Activated CD4-positive, alpha-beta T cell treated with anti-CD3 and anti-CD28 coated beads, Interleukin-10, Interleukin-2, amounts not matched to agents 100 ng/mL and 50 ng/mL, durations not matched to agents 16 hours and 8 hours (primary cell): ENCODE measurements around the gene NUP93.
"Not testable (repeated sequence)": the region's sequence is repeated elsewhere in the genome, so short reads cannot be mapped to it uniquely, and the experiment has no call there.

ENCODE experiments used
- DNase-seq: peaks from one replicate; pipeline ENCODE4 v3.0.0-alpha.2; 2020

Gene NUP93

GRCh38 chr16:56876048-56876447 is 146.1 kb downstream of the NUP93 start:
- DNase-seq = no peak

DNA sequence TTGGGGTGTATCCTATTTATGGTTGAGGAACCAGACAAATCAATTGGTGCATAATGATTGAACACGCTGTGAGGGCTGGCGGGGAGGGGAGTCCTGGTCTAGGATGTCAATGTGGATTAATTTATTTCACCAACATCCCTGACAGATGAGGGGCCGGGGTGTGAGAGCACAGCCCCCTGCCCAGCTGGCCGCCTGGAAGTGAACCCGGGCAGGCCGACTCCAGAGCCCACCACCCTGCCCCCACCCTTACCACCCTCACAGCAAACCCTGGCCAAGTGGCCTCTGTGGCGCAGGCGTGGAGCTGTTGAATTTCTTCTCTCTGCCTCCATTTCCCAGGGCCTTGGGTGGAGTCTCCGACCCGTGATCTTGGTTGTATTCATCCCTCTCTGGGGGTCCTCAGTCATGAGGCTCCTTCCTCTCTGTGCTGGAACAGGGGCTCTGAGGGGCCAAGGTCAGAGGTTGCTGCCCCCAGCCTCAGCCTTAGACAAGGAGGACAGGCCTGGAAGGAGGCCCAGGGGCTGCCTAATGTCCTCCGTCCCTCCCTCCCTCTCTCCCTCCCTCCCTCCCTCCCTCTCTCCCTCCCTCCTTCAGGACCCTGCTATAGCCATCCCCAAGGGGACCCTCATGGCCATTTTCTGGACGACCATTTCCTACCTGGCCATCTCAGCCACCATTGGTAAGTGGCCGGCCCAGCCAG is 147.7 kb downstream of the NUP93 start:
- no peak for DNase-seq

DNA sequence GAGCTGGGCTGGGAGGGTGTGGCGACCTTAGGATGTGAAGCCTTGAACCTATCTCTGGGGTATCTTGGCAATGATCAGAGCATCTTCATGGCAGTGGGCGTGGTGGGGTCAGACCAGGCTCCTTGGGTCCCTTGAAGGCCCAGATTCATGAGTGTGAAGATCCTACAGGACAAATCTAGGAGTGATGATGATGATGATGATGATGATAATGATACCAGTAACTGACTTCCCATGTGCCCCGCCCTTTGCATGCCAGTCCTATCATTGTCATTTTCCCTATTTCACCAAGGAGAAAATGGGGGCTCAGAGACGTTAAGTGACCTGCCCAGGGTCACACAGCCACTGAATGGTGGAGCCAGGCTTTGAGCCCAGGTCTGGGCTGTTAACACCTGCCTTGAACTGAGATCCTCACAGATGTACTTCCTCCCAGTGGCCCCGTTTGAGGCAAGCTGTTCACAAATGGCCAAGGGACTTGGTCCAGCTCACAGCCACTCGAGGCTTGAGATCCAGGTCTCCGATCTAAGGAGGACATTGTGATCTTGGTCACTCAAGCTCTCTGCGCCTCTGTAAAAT is 148.4 kb downstream of the NUP93 start:
- no peak for DNase-seq

DNA sequence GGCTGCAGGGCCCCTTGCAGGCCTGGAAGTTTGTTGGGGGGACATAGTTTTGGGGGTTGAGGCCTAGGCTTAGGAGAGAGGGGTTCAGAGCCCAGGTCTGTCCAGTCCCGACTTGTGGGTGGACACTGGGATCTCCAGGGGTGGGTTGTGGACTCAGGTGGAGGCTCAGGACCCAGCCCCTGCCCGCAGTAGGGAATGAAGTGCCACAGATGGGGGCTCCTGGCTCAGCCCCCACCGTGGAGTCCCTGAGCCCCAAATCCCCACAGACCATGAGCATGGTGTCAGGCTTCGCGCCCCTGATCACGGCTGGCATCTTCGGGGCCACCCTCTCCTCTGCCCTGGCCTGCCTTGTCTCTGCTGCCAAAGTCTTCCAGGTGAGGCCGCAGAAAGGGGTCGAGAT is 149.3 kb downstream of the NUP93 start:
- no peak for DNase-seq

GRCh38 chr16:56880176-56880575 is 150.2 kb downstream of the NUP93 start:
- DNase-seq = no peak

GRCh38 chr16:56880685-56881084 is 150.8 kb downstream of the NUP93 start:
- no peak for DNase-seq

DNA sequence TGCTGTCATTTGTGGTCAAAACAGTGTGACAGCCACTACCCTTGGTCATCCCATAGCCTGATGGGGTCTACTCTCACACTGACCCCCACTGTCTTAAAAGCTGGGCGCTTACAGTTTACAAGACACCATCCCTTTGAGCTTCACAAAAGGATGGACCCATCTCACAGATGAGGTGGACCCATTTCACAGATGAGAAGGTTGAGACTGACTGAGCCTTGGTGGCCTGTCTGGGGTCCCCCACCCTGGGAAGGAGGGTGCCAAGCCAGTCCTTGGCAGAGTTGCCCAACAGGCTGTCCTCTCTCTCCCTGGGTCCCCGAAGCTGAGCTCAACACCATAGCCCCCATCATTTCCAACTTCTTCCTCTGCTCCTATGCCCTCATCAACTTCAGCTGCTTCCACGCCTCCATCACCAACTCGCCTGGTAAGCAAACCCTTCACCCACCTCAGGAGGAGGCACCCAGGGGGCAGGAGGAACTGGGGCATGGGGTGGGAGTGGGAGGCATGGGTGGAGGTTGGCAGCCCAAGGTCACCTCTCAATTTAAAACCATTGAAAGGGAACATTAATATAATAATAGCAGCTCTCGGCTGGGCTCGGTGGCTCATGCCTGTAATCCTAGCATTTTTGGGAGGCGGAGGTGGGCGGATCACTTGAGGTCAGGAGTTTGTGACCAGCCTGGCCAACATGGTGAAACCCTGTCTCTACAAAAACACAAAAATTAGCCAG is 152.3 kb downstream of the NUP93 start:
- no peak for DNase-seq

GRCh38 chr16:56883586-56883985 is 153.7 kb downstream of the NUP93 start:
- no peak for DNase-seq

GRCh38 chr16:56884026-56884582 is 154.2 kb downstream of the NUP93 start:
- DNase-seq = no peak

DNA sequence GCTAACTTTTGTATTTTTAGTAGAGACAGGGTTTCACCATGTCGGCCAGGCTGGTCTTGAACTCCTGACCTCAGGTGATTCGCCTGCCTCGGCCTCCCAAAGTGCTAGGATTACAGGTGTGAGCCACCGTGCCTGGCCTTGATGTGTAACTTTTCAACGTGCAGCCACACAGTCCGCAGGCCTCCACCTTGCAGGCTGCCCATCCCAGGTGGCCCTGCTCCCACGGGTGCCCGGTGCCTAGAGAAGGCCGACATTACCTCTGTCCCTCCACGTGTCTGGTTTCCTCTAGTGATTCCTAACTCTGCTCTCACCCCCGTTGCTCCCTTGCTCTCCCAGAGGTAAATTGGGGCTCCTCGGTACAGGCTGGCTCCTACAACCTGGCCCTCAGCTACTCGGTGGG is 155.0 kb downstream of the NUP93 start:
- DNase-seq = not testable (repeated sequence)

- no peak for DNase-seq
These were observed 155.7 kb downstream of the NUP93 start for GRCh38 chr16:56885446-56886162.

DNA sequence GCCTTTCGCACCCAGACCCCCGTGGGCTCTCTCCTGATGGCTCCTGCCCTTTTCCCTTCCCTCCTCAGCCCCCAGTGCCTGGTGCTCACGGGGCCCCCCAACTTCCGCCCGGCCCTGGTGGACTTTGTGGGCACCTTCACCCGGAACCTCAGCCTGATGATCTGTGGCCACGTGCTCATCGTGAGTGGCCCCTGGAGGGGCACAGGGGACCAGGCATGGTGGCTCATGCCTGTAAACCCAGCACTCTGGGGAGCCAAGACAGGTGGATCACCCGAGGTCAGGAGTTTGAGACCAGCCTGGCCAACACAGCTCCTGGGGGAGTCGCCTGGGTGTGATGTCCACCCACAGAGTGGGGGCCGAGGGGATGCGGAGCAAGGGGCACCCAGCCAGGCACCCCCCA is 156.4 kb downstream of the NUP93 start:
- no peak for DNase-seq

GRCh38 chr16:56886826-56887225 is 156.9 kb downstream of the NUP93 start:
- no peak for DNase-seq

- DNase-seq = no peak
These were observed 158.9 kb downstream of the NUP93 start for GRCh38 chr16:56888806-56889205.

DNA sequence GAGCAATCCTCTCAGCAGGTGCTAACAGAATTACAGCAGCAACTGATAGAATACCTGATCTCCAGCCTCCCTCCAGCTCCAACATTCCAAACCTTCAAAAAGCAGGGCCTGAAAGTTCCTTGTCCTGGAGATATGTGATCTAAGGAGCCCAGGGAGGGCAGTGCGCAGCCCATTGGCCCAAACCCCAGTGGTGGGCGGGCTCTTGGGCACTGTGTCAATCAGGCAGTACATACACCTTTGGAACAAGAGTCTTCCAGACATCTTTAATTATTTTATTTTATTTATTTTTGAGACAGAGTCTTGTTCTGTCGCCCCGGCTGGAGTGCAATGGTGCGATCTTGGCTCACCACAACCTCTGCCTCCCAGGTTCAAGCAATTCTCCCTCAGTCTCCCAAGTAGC is 159.3 kb downstream of the NUP93 start:
- no peak for DNase-seq

GRCh38 chr16:56891685-56892084 is 161.8 kb downstream of the NUP93 start:
- DNase-seq = no peak

DNA sequence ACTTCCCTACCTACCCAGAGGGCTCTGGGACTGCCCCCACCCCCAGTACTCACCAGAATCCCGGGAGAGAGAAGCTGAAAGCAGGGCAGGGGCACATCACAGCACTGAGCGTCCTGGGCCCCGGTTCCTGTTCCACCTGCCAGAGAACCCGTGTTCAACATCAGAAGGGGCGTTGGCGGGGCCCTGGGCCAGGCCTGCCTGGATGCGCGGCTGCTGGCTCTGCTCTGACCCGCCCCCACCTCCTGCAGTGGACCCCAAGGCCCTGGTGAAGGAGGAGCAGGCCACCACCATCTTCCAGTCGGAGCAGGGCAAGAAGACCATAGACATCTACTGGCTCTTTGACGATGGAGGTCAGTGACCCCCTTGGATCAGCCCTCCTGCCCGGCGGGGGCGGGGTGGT is 162.8 kb downstream of the NUP93 start:
- DNase-seq = no peak

DNA sequence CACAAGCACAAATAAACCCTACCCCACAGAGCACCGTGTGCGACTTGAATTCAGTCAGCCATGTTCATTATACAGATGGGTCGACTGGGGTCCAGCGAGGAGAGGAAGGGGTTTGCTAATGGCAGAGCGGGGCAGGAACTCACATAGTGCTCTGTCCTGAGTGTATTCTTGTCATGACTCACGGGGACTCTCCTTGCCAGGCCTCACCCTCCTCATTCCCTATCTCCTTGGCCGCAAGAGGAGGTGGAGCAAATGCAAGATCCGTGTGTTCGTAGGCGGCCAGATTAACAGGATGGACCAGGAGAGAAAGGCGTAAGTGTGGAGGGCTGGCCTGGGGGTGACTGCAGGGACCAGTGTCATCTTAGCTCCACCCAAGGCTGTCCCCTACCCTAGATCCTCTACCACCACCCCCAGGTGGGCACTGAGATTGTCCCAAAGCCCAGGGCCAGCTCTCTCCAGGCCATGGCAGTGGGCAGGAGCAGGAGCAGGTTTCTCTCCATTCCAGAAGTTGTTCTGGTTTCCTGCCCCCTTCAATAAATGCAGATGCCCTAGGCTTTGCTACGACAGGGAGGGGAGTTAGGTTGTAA is 164.5 kb downstream of the NUP93 start:
- DNase-seq = no peak

- DNase-seq = no peak
These were observed 165.9 kb downstream of the NUP93 start for GRCh38 chr16:56895813-56896212.

DNA sequence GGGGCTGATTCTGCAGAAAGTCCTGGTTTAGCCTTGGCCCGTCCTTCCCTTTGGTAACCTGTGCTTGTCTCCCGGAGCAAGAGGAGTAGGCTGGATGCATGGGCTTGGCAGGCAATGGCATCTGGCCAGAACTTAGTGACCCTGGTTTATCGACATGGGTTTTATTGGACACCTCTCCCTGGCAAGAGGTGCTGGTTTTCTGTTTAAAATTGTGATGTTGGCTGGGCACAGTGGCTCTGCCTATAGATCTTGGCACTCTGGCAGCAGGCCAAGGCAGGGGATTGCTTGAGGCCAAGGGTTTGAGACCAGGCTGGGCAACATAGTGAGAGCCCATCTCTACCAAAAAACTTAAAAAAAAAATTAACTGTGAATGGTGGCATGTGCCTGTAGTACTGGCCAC is 166.3 kb downstream of the NUP93 start:
- no peak for DNase-seq

GRCh38 chr16:56897026-56897799 is 167.3 kb downstream of the NUP93 start:
- DNase-seq = no peak

- peak; percentile 58 for DNase-seq
These were observed 168.9 kb downstream of the NUP93 start for GRCh38 chr16:56898847-56899246.
